ENCODE measurements around the gene MOV10L1.

The MOV10L1 gene

DNA sequence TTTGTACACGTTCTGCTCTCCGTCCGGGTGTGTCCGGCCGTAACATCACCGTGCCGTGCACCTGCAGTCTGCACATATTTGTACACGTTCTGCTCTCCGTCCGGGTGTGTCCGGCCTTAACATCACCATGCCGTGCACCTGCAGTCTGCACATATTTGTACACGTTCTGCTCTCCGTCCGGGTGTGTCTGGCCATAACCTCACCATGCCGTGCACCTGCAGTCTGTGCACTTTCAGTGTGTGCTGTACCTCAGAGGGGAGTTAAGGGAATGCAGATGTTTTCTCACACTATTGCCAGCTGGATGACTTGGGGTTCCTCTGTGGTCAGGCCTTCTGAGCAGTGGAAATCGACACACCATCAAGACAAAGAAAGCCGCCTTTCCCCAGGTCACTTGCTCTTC is 35.9 kb upstream of the MOV10L1 start:
- TF ChIP-seq, protein P1, sequence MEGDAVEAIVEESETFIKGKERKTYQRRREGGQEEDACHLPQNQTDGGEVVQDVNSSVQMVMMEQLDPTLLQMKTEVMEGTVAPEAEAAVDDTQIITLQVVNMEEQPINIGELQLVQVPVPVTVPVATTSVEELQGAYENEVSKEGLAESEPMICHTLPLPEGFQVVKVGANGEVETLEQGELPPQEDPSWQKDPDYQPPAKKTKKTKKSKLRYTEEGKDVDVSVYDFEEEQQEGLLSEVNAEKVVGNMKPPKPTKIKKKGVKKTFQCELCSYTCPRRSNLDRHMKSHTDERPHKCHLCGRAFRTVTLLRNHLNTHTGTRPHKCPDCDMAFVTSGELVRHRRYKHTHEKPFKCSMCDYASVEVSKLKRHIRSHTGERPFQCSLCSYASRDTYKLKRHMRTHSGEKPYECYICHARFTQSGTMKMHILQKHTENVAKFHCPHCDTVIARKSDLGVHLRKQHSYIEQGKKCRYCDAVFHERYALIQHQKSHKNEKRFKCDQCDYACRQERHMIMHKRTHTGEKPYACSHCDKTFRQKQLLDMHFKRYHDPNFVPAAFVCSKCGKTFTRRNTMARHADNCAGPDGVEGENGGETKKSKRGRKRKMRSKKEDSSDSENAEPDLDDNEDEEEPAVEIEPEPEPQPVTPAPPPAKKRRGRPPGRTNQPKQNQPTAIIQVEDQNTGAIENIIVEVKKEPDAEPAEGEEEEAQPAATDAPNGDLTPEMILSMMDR (IDR thresholded peaks at IDR 0.05; ENCODE audit: insufficient read depth, low read depth, low read length, missing control alignments), result no peak
- H3K4me3 ChIP-seq (ENCODE audit: low read length), result no peak overlapping the region
- DNase-seq (ENCODE audit: low read depth), result no peak

DNA sequence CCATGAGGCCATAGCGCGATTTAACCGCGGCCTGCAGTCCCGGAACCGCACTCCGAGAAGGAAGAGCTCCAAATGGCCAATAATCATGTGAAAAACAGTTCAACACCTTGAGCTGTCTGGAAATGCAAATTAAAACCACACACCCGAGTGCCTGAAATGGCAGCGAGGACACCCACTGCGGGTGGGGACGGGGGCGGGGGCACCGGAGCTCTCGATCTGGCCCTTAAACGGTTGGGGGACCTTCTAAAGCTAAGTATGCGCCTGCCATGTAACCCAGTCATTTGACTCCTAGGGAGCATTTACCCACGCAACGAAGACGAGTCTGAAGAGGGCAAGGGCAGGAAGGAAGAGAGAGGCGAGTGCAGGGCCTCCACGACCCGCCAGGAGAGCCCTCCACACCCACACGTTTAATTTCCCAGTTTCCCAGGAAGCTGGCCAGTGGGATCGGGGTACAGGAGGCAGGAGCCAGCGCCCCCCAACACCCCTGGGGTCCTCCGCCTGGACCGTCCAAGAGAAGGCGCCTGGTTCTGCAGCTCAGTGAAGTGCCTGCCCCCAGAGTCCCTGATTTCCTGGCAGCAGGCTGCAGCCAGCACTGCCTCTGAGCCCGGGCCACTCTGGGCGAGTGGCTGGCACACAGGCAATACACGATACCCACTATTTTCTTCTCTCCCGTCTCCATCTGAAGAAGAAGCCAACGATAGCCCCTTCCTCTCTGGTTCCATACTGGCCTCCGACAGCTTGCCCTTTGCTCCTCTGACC is 33.4 kb upstream of the MOV10L1 start:
- no peak overlapping the region for H3K4me3 ChIP-seq (ENCODE audit: low read length)
- no peak for DNase-seq (ENCODE audit: low read depth)
- TF ChIP-seq, protein P1 (IDR thresholded peaks at IDR 0.05; ENCODE audit: insufficient read depth, low read depth, low read length, missing control alignments), result no peak

DNA sequence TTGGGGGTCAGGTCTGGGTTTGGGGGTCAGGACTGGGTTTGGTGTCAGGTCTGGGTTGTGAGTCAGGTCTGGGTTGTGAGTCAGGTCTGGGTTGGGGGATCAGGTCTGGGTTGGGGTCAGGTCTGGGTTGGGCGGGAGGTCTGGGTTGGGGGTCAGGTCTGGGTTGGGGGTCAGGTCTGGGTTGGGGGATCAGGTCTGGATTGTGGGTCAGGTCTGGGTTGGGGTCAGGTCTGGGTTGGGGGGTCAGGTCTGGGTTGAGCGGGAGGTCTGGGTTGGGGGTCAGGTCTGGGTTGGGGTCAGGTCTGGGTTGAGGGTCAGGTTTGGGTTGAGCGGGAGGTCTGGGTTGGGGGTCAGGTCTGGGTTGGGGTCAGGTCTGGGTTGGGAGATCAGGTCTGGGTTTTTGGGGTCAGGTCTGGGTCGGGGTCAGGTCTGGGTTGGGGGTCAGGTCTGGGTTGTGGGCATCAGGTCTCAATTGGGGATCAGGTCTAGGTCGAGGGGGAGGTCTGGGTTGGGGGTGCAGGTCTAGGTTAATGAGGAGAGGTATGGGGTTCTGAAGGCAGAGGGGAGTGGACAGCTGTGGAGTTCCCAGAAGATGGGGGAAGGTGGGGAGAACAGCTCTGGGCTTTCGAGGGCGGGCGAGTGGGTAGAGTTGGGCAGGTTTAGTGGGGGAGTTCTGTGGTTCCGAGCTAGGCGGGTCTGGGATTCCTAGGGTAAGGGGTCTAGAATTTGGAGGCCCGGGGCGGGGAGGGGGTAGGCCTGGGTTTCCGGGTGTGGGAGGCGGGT is 32.3 kb upstream of the MOV10L1 start:
- TF ChIP-seq, protein P1 (IDR thresholded peaks at IDR 0.05; ENCODE audit: insufficient read depth, low read depth, low read length, missing control alignments), result no peak
- no peak for DNase-seq (ENCODE audit: low read depth)
- no peak overlapping the region for H3K4me3 ChIP-seq (ENCODE audit: low read length)

DNA sequence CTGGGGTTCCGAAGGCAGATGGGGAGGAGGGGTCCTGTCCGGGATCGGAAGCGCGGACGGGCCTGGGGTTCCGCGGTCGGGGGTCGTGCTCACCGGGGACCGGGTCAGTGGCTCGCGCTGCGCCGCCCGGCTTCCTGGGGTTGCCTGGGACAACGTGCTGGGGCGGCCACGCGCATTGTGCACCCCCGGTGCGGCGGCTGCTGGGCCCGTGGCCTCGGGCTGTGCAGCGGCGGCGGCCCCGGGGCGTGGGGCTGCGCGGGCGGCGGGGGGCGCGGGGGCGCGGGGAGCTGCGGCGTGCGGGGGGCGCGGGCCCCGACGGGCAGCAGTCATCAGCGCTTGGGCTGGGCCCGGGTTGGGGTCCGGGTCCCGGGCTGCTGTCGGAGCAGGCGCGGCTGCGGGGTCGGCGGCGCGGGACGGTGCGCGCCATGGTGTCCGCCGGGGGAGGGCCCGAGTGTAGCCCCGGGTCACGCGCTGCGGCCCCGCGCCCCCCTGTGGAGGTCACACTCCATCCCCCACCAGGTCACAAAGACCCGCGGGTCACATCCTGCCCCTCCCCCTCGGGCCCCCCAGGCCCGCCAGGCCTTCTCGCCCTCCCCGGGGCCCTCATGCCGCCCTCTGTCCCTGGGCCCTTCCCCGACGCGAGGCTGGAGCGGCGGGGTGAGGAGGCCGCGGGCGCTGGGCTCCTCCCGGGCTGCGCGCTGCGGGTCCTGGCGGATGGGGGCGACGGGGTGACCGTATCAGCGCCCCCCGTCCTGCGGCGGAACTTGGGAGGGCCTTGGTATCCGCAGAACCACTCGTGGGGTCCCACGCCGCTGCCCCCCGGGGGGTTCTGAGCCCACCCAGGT is 31.5 kb upstream of the MOV10L1 start, which contains the start of gene TTLL8:
TTLL8 (minus strand) TSS at position 238 of the 845 bp plus-strand sequence.
- H3K4me3 ChIP-seq (ENCODE audit: low read length), result no peak within 1 kb of the TSS
- TF ChIP-seq, protein P1 (IDR thresholded peaks at IDR 0.05; ENCODE audit: insufficient read depth, low read depth, low read length, missing control alignments), result no peak
- DNase-seq (ENCODE audit: low read depth), result no peak

DNA sequence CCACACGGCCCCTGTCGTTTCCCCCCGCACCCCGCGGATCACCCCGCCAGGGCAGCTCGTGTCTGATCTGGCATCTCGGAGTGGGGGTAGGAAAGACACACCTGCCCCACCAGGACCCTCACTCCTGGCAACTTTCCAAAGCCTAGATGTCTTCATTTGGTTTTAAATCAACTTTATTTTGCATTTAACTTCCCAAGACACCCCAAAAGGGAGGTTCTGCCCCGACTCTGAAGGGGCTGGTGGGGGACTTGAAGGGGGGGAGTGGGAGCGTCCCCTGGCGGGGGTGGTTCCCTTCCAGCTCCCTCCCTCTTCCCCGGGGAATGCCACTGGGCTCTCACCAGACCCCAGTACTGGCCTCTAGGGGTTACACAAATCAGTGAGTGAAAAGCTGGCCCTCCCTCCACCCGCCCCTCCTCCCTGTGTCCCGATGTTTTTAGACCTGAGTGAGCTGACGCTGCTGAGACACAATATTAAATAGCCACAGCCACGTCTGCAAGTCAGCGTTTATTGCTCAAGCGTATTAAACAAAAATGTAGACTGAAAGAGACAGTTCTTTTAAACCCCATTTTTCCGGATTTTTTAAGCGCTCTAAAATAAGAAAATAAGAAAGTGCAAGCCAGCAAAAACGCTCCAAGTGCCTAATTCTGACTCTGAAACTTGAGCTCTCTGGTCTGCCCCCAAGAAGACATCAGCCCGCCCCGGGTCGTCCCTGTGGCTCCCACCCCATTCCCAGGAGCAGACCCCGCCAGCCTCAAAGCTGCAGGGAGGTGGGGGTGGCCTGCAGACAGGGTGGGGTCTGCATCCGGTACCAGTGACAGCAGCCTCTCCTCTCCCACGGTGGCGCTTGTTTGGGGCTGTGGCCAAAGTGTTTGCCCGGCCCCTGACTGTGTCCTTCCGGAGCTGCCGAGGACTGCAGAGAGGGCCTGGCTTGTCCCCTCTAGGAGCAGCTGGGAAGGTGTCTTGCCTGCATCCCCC is 30.6 kb upstream of the MOV10L1 start:
- TF ChIP-seq, protein P1 (IDR thresholded peaks at IDR 0.05; ENCODE audit: insufficient read depth, low read depth, low read length, missing control alignments), result no peak
- H3K4me3 ChIP-seq (ENCODE audit: low read length), result no peak overlapping the region
- no peak for DNase-seq (ENCODE audit: low read depth)

DNA sequence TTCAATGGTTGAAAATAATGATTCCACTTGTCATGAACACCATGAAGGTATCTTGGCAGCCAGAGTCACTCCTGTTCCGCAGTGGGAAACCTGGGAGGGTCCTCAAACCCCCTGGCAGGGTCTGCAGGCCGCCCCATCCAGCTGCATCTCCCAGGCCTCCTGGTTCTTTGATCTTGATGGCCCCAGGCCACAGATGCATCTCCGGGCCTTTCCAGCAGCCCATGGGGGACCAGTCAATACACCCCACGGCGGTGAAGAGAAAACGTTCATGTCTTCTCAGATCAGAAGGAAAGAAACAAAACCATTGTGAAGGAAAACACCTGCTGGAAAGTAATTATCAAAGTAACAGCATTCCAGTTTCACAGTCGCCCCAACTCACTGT is 29.9 kb upstream of the MOV10L1 start:
- H3K4me3 ChIP-seq (ENCODE audit: low read length), result no peak overlapping the region
- no peak for DNase-seq (ENCODE audit: low read depth)
- TF ChIP-seq, protein P1 (IDR thresholded peaks at IDR 0.05; ENCODE audit: insufficient read depth, low read depth, low read length, missing control alignments), result no peak
